Right lobe of liver (tissue), 6 donors: ENCODE measurements around the gene CDC26. TPM values are rescaled to one million over a fixed set of nuclear protein-coding genes. Genes with fewer than 3 reads are reported as not detected.

Experiments
- ATAC-seq, 4 donors: fragments of 200-7000 bp; cut with Tn5 transposase; one replicate each; pipeline ENCODE4 v1.9.1; 2020; ENCODE audit warnings: mild to moderate bottlenecking in 4 of 4, moderate library complexity in 4 of 4
- DNase-seq, 3 donors: peaks; one replicate each; pipeline ENCODE4 v3.0.0-alpha.2; 2020
- H3K27ac ChIP-seq, 3 donors: fragments of 200-600 bp; one replicate each; pipeline ENCODE4 v1.8.0; 2022
- H3K27me3 ChIP-seq, 2 donors: fragments of 200-600 bp; one replicate each; pipeline ENCODE4 v1.8.0; 2022
- H3K36me3 ChIP-seq, 4 donors: fragments of 200-600 bp; sonication (generic) in 1 of 4; one replicate each; pipeline versions ENCODE4 v1.5.1 to v1.8.0; 2017 to 2022; ENCODE audit warnings: control low read depth in 1 of 4
- H3K4me1 ChIP-seq, 4 donors: fragments of 200-600 bp; sonication (generic) in 1 of 4; one replicate each; pipeline versions ENCODE4 v1.5.1 to v1.8.0; 2017 to 2022; ENCODE audit warnings: control low read depth in 1 of 4
- H3K4me3 ChIP-seq, 3 donors: fragments of 200-600 bp; one replicate each; pipeline ENCODE4 v1.8.0; 2022
- H3K9me3 ChIP-seq, 4 donors: fragments of 200-600 bp; sonication (generic) in 1 of 4; one replicate each; pipeline versions ENCODE4 v1.5.1 to v1.8.0; 2017 to 2022; ENCODE audit warnings: control low read depth in 1 of 4
- POLR2A ChIP-seq: fragments of 450-650 bp; IDR thresholded peaks from one replicate; pipeline ENCODE4 v1.6.1; 2017; ENCODE audit warnings: antibody characterized with exemption, mild to moderate bottlenecking
- WGBS: methylation state at CpG from one replicate; pipeline ENCODE4 v1.1.6; 2018; ENCODE audit warnings: low coverage, low lambda C conversion rate; ENCODE audit not compliant: insufficient coverage; ENCODE audit errors: missing lambda C conversion rate; 5-methylcytosine and 5-hydroxymethylcytosine counted together
- intact Hi-C, 2 donors: fragments of 100-400 bp; cut with DNase I; formaldehyde crosslinking; loops; one replicate each; pipeline versions ENCODE4 v1.11.2 to v1.14.1; 2022
- total RNA-seq, 6 experiments: library from RNA; depleted of rRNA in 2 of 6; stranded (reverse); fragments of >200 nt in 2 of 6; fragmentation: NEBNext Ultra II Directional in 3 of 6; extraction: Animal tissue kit (Norgen Biotek cat#: 25700) in 3 of 6; gene quantifications; one replicate each; pipeline versions ENCODE4 v1.1.0 to v1.2.4, GENCODE V29; 2016 to 2023
- TF ChIP-seq, protein P1 (sequence below), 4 donors: fragments of 200-600 bp in 3 of 4; fragments of 450-650 bp in 1 of 4; IDR thresholded peaks; one replicate each; pipeline versions ENCODE4 v1.5.1 to v1.8.0; 2016 to 2022; ENCODE audit warnings: antibody characterized with exemption in 4 of 4, mild to moderate bottlenecking in 2 of 4
- donor health status: DM: no; HTN: yes; CAD: no.
- donor health status: DM: no; HTN: no; CAD: no.
- donor health status: DM: no; HTN: no; CAD: no.
- donor health status: DM: no; HTN: yes; CAD: no.
- donor health status: DM: no; HTN: yes; CAD: no.

Gene CDC26
- total RNA-seq, 6 experiments from 2014 or later: 16.0 to 21.7 (median 18.5) TPM

DNA sequence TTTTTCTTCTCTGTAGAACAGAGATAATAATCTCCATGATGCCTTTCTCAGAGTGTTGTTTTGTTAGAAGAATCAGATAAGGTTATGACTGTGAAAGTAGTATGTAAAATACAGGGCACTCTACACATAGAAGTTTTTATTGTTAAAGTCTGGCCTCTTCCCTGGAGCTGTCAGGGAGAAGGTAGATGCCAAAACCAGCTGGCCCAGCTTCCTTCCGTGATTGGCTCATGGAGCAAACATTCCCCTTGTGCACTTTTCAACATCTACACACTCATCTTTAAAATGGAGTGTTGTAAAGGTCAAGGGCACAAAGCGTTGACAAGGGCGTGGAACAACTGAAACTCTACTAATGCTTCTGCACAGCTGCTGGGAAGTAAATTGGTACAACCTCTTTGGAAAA is 35.2 kb upstream of the CDC26 start:
- intact Hi-C loops: loop anchor here in 1 of 2 donors (5.0 kb wide), 1 partner anchor 97 kb away; no protein-coding TSS in a partner anchor

DNA sequence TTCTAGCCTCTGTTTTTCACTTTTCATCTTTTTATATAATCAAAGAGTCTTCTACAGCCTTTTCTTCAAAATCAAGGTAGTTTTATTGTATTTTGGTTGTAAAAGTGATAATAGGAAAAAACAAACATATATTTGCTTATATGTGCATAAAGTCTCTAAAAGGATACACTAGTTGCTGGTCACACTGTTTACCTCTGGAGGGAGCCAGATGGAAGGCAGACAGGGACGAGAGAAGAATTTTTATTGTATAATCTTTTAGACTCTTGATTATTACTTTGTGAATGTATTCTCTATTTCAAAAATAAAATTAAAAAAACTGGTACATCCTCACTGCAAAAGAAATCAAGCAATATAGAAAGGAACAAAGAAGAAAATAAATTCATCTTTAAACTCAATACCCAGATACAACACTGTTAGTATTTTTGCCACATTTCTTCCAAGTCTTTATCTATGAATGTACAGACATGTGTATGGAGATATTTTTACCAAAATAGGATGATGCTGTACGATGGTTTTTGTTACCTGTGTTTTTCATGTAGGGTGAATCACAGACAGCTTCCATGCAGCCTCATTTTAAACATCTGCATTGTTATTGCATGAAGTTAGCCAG is 33.9 kb upstream of the CDC26 start:
- no peaks in the 10 kb centered on the region for H3K9me3 ChIP-seq
- intact Hi-C loops: no loop called here
- ATAC-seq: peak; percentile 75 to 79 (median 78)
- TF ChIP-seq, protein P1, sequence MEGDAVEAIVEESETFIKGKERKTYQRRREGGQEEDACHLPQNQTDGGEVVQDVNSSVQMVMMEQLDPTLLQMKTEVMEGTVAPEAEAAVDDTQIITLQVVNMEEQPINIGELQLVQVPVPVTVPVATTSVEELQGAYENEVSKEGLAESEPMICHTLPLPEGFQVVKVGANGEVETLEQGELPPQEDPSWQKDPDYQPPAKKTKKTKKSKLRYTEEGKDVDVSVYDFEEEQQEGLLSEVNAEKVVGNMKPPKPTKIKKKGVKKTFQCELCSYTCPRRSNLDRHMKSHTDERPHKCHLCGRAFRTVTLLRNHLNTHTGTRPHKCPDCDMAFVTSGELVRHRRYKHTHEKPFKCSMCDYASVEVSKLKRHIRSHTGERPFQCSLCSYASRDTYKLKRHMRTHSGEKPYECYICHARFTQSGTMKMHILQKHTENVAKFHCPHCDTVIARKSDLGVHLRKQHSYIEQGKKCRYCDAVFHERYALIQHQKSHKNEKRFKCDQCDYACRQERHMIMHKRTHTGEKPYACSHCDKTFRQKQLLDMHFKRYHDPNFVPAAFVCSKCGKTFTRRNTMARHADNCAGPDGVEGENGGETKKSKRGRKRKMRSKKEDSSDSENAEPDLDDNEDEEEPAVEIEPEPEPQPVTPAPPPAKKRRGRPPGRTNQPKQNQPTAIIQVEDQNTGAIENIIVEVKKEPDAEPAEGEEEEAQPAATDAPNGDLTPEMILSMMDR (IDR thresholded peaks at IDR 0.05): peak; percentile 70 to 85 (median 79)
- TF ChIP-seq POLR2A: no peak
- no peak overlapping the region for H3K4me3 ChIP-seq
- 2% methylated on average over 2 of the region's 2 CpGs for WGBS
- H3K4me1 ChIP-seq: no peaks in the 10 kb centered on the region
- no peaks in the 10 kb centered on the region for H3K27me3 ChIP-seq
- no peak overlapping the region for H3K27ac ChIP-seq
- H3K36me3 ChIP-seq: no peaks in the 10 kb centered on the region
- DNase-seq: no peak

More for the DNA sequence above, 35.2 kb upstream of the CDC26 start:
- 43% methylated on average over 3 of the region's 3 CpGs for WGBS
- Histone ChIP-seq H3K27ac (no peak overlapping the region), H3K9me3 (no peaks in the 10 kb centered on the region), H3K27me3 (no peaks in the 10 kb centered on the region), H3K4me3 (no peak overlapping the region), H3K4me1 (no peaks in the 10 kb centered on the region), H3K36me3 (no peaks in the 10 kb centered on the region)
- TF ChIP-seq POLR2A: no peak
- TF ChIP-seq, protein P1 (IDR thresholded peaks at IDR 0.05): no peak
- ATAC-seq: no peak
- no peak for DNase-seq

DNA sequence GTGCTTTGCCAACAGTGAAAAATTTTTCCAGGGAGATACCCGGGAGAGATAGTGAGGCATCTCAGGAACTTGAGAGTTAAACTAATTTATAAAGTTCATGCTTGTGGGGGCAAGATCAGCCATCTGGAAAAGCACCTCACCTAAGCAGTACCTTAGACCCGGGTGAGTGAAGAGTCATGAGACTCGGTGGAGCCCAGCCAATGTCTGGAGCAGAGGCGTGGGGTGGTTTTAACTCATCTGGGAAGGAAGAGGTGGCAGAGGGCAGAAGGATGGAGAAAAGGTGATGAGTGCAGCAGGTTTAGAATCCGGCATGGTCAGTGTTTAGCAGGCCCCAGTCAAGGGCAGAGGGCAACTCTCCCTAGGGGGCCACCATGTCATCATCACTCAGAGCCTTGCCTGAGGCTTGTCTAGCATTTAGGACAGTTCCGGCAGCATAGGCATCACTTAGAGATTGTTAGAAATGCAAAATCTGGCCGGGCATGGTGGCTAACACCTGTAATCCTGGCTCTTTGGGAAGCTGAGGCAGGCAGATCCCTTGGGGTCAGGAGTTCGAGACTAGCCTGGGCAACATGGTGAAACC is 32.1 kb upstream of the CDC26 start:
- Histone ChIP-seq H3K4me3 (no peak overlapping the region), H3K27me3 (no peaks in the 10 kb centered on the region), H3K27ac (no peak overlapping the region), H3K4me1 (no peaks in the 10 kb centered on the region), H3K36me3 (no peaks in the 10 kb centered on the region), H3K9me3 (no peaks in the 10 kb centered on the region)
- WGBS: 65% methylated on average over 6 of the region's 8 CpGs
- intact Hi-C loops: no loop called here
- TF ChIP-seq POLR2A: no peak
- TF ChIP-seq, protein P1 (IDR thresholded peaks at IDR 0.05): no peak
- ATAC-seq: no peak
- no peak for DNase-seq

DNA sequence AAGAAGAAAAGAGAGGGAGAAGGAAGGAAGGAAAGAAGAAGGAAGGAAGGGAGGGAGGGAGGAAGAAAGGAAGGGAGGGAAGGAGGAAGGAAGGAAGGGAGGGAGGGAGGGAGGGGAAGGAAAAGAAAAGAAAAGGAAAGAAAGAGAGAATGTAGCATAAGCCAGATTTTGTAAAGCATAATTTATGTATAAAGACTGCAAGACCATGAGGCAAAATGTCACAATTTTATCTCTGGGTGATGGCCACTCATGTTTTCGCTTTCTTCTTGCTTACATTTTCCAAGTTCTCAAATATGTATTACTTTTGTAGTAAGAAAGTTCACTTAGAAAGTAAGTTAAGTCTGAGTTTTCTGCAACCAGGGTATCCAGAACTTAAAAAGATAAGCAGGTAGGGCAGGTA is 31.2 kb upstream of the CDC26 start:
- ATAC-seq: no peak
- H3K9me3 ChIP-seq: no peaks in the 10 kb centered on the region
- DNase-seq: no peak
- H3K27me3 ChIP-seq: no peaks in the 10 kb centered on the region
- intact Hi-C loops: no loop called here
- H3K4me1 ChIP-seq: no peaks in the 10 kb centered on the region
- no peak for TF ChIP-seq POLR2A
- TF ChIP-seq, protein P1 (IDR thresholded peaks at IDR 0.05): no peak
- 73% methylated on average over 1 of the region's 1 CpG for WGBS
- no peak overlapping the region for H3K4me3 ChIP-seq
- no peaks in the 10 kb centered on the region for H3K36me3 ChIP-seq
- H3K27ac ChIP-seq: no peak overlapping the region
